ENCODE measurements around the gene ITIH1.

DNA sequence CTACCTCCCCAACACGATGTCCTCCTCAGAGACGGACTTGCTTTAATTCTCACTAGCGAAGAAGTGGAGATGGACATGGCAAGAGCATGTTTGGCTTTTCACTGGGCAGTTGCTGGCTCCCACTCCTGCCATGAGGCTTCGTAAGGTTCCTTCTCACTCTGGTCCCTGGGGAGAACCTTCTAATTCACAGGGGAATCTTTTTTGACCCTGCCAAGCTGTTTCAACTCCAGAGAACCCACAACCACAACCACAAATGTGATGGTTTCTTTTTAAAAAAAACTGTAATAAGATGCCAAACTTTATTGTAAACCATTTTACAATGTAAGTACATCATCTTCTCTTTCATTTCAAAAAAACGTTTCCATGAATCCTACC is 59.1 kb downstream of the ITIH1 start:
- TF ChIP-seq POLR2A (IDR thresholded peaks at IDR 0.05) (no peak), EP300 (IDR thresholded peaks at IDR 0.05) (no peak)
- TF ChIP-seq, protein P1, sequence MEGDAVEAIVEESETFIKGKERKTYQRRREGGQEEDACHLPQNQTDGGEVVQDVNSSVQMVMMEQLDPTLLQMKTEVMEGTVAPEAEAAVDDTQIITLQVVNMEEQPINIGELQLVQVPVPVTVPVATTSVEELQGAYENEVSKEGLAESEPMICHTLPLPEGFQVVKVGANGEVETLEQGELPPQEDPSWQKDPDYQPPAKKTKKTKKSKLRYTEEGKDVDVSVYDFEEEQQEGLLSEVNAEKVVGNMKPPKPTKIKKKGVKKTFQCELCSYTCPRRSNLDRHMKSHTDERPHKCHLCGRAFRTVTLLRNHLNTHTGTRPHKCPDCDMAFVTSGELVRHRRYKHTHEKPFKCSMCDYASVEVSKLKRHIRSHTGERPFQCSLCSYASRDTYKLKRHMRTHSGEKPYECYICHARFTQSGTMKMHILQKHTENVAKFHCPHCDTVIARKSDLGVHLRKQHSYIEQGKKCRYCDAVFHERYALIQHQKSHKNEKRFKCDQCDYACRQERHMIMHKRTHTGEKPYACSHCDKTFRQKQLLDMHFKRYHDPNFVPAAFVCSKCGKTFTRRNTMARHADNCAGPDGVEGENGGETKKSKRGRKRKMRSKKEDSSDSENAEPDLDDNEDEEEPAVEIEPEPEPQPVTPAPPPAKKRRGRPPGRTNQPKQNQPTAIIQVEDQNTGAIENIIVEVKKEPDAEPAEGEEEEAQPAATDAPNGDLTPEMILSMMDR (IDR thresholded peaks at IDR 0.05), result no peak
